Smooth muscle cell (in vitro differentiated cells): ENCODE measurements around the gene CCDC159. TPM values are rescaled to one million over a fixed set of nuclear protein-coding genes. Genes with fewer than 3 reads are reported as not detected.
A peak's percentile ranks its signal among the peaks of the same experiment; 100 is the strongest.

ENCODE experiments used
- DNase-seq: peaks from one replicate; lab custom pipeline; 2025; ENCODE audit not compliant: unreplicated experiment; lab: John Stamatoyannopoulos, UW
- H2AFZ ChIP-seq: fragments of 200-600 bp; sonication (generic); 2 replicates; pipeline ENCODE4 v1.6.0; 2016; ENCODE audit warnings: antibody characterized with exemption, low read depth, mild to moderate bottlenecking
- H3F3A ChIP-seq: fragments of 200-600 bp; sonication (generic); 2 replicates; pipeline ENCODE4 v1.6.0; 2017; ENCODE audit warnings: antibody characterized with exemption, low read depth
- H3K27ac ChIP-seq: fragments of 200-600 bp; sonication (generic); 2 replicates; pipeline ENCODE4 v1.5.1; 2016; ENCODE audit warnings: low read depth, mild to moderate bottlenecking
- H3K27me3 ChIP-seq: fragments of 200-600 bp; sonication (generic); 2 replicates; pipeline ENCODE4 v1.6.1; 2016; ENCODE audit warnings: low read depth, mild to moderate bottlenecking
- H3K36me3 ChIP-seq: fragments of 200-600 bp; sonication (generic); 2 replicates; pipeline ENCODE4 v1.5.1; 2016; ENCODE audit warnings: low read depth
- H3K4me1 ChIP-seq: fragments of 200-600 bp; sonication (generic); 2 replicates; pipeline ENCODE4 v1.5.1; 2016; ENCODE audit warnings: low read depth
- H3K4me2 ChIP-seq: fragments of 200-600 bp; sonication (generic); 2 replicates; pipeline ENCODE4 v1.6.0; 2016; ENCODE audit warnings: mild to moderate bottlenecking
- H3K4me3 ChIP-seq: fragments of 200-600 bp; sonication (generic); 2 replicates; pipeline ENCODE4 v1.5.1; 2016; ENCODE audit warnings: mild to moderate bottlenecking
- H3K79me2 ChIP-seq: fragments of 200-600 bp; sonication (generic); 2 replicates; pipeline ENCODE4 v1.6.0; 2016; ENCODE audit warnings: low read depth, mild to moderate bottlenecking
- H3K9ac ChIP-seq: fragments of 200-600 bp; sonication (generic); 2 replicates; pipeline ENCODE4 v1.6.0; 2016; ENCODE audit warnings: low read depth
- H3K9me3 ChIP-seq: fragments of 200-600 bp; sonication (generic); replicated peaks from 2 replicates; pipeline ENCODE4 v1.5.1; 2016; ENCODE audit warnings: low read depth
- H4K20me1 ChIP-seq: fragments of 200-600 bp; sonication (generic); 2 replicates; pipeline ENCODE4 v1.6.0; 2016; ENCODE audit warnings: low read depth
- CTCF ChIP-seq: fragments of 200-600 bp; sonication (generic); IDR thresholded peaks from 2 replicates; pipeline ENCODE4 v1.5.1; 2017; ENCODE audit warnings: borderline replicate concordance, mild to moderate bottlenecking, antibody characterized with exemption; ENCODE audit not compliant: insufficient read depth, poor library complexity, severe bottlenecking
- WGBS: methylation state at CpG from one replicate; pipeline ENCODE4 v1.1.7; 2016; ENCODE audit warnings: low lambda C conversion rate; 5-methylcytosine and 5-hydroxymethylcytosine counted together
- polyA plus RNA-seq: library from polyadenylated mRNA; unstranded; fragments of >200 nt; fragmentation: Nextera tagmentation; extraction: Ambion mirVana; gene quantifications from 2 replicates; pipeline ENCODE4 v1.2.1, GENCODE V29; 2016
- total RNA-seq: library from RNA; depleted of rRNA; stranded (reverse); fragments of >200 nt; gene quantifications from 2 replicates; pipeline ENCODE4 v1.2.3, GENCODE V29; 2014

Gene CCDC159
- total and polyA plus RNA-seq, 2 experiments from 2014 or later, result 9.8 to 29.4 TPM

GRCh38 chr19:11380653-11381537 lies 34.6 kb downstream of the CCDC159 start:
- no peaks in the 10 kb centered on the region for H3K9me3 ChIP-seq
- peak; percentile 79 for DNase-seq
- peak overlapping the region; percentile 59 for H3K9ac ChIP-seq
- no peak overlapping the region for H2AFZ ChIP-seq
- peaks cover 3% of the 10 kb centered on the region for H4K20me1 ChIP-seq
- peaks cover 11% of the 10 kb centered on the region for H3F3A ChIP-seq
- H3K36me3 ChIP-seq, result no peaks in the 10 kb centered on the region
- 5% methylated on average over 54 of the region's 54 CpGs for WGBS
- no peaks in the 10 kb centered on the region for H3K27me3 ChIP-seq
- H3K4me3 ChIP-seq, result peak overlapping the region; percentile 52
- H3K4me2 ChIP-seq, result peak overlapping the region; percentile 86
- TF ChIP-seq CTCF, result peak; percentile 46
- peaks cover 12% of the 10 kb centered on the region for H3K4me1 ChIP-seq
- peak overlapping the region; percentile 75 for H3K27ac ChIP-seq
- no peaks in the 10 kb centered on the region for H3K79me2 ChIP-seq

GRCh38 chr19:11382898-11383705 lies 36.8 kb downstream of the CCDC159 start:
- no peaks in the 10 kb centered on the region for H3K36me3 ChIP-seq
- no peaks in the 10 kb centered on the region for H3K79me2 ChIP-seq
- H4K20me1 ChIP-seq, result peaks cover 3% of the 10 kb centered on the region
- H3K27ac ChIP-seq, result no peak overlapping the region
- H3K9me3 ChIP-seq, result no peaks in the 10 kb centered on the region
- peak overlapping the region; percentile 59 for H3K4me3 ChIP-seq
- 2% methylated on average over 31 of the region's 65 CpGs for WGBS
- H3F3A ChIP-seq, result peaks cover 10% of the 10 kb centered on the region
- DNase-seq, result peak; percentile 33
- peaks cover 12% of the 10 kb centered on the region for H3K4me1 ChIP-seq
- peak overlapping the region; percentile 95 for H3K4me2 ChIP-seq
- peak; percentile 80 for TF ChIP-seq CTCF
- H3K9ac ChIP-seq, result peak overlapping the region; percentile 29
- H2AFZ ChIP-seq, result peak overlapping the region; percentile 72
- H3K27me3 ChIP-seq, result no peaks in the 10 kb centered on the region

- TF ChIP-seq CTCF, result no peak
- Histone ChIP-seq H3K9me3 (no peaks in the 10 kb centered on the region), H4K20me1 (peaks cover 3% of the 10 kb centered on the region), H3K27ac (no peak overlapping the region), H3K4me1 (peaks cover 9% of the 10 kb centered on the region), H2AFZ (peak overlapping the region; percentile 72), H3K27me3 (no peaks in the 10 kb centered on the region), H3K4me2 (peak overlapping the region; percentile 95), H3F3A (peaks cover 6% of the 10 kb centered on the region), H3K4me3 (peak overlapping the region; percentile 59), H3K36me3 (no peaks in the 10 kb centered on the region), H3K9ac (peak overlapping the region; percentile 29), H3K79me2 (no peaks in the 10 kb centered on the region)
- WGBS, result 0% methylated on average over 1 of the region's 9 CpGs
- no peak for DNase-seq
Observed at GRCh38 chr19:11383706-11384048, 37.4 kb downstream of the CCDC159 start.
